OCI-LY1 (cell line): ENCODE measurements around the gene SPATA13.

Source experiments
- H2AFZ ChIP-seq: fragments of 200-600 bp; sonication (generic), shearing (Covaris generic); 2 replicates; pipeline ENCODE4 v1.6.0; 2014; ENCODE audit warnings: antibody characterized with exemption, mild to moderate bottlenecking, low read length
- H3F3A ChIP-seq: fragments of 200-600 bp; sonication (generic), shearing (Covaris generic); 2 replicates; pipeline ENCODE4 v1.6.0; 2014; ENCODE audit warnings: mild to moderate bottlenecking, antibody characterized with exemption, low read length, moderate library complexity; ENCODE audit not compliant: insufficient read depth
- H3K27ac ChIP-seq: fragments of 200-600 bp; sonication (generic); 2 replicates; pipeline ENCODE4 v1.5.1; 2014; ENCODE audit warnings: low read length, mixed run types, mild to moderate bottlenecking, low read depth; ENCODE audit not compliant: poor library complexity, severe bottlenecking
- H3K27me3 ChIP-seq: fragments of 200-600 bp; sonication (generic); 2 replicates; pipeline ENCODE4 v1.6.0; 2014; ENCODE audit warnings: antibody characterized with exemption, mild to moderate bottlenecking, low read length, moderate library complexity; ENCODE audit not compliant: insufficient read depth
- H3K36me3 ChIP-seq: fragments of 200-600 bp; sonication (generic); 2 replicates; pipeline ENCODE4 v1.6.1; 2014; ENCODE audit warnings: mild to moderate bottlenecking, antibody characterized with exemption, low read length, moderate library complexity, mixed read lengths; ENCODE audit not compliant: insufficient read depth
- H3K4me1 ChIP-seq: fragments of 200-600 bp; sonication (generic); 2 replicates; pipeline ENCODE4 v1.5.1; 2014; ENCODE audit warnings: mild to moderate bottlenecking, low read length, moderate library complexity; ENCODE audit not compliant: insufficient read depth, severe bottlenecking
- H3K4me2 ChIP-seq: fragments of 200-600 bp; sonication (generic), shearing (Covaris generic); 2 replicates; pipeline ENCODE4 v1.6.1; 2014; ENCODE audit warnings: low read length
- H3K4me3 ChIP-seq: fragments of 200-600 bp; sonication (generic); 2 replicates; pipeline ENCODE4 v1.5.1; 2014; ENCODE audit warnings: low read length, low read depth, mild to moderate bottlenecking, mixed read lengths; ENCODE audit not compliant: poor library complexity, severe bottlenecking
- H3K79me2 ChIP-seq: fragments of 200-600 bp; shearing (Covaris generic); 2 replicates; pipeline ENCODE4 v1.6.1; 2016; ENCODE audit warnings: mixed run types, low read length, mixed read lengths; ENCODE audit not compliant: insufficient read depth
- H3K9ac ChIP-seq: fragments of 200-600 bp; sonication (generic), shearing (Covaris generic); 2 replicates; pipeline ENCODE4 v1.6.1; 2014; ENCODE audit warnings: mild to moderate bottlenecking, low read length, mixed read lengths
- H3K9me2 ChIP-seq: fragments of 200-600 bp; sonication (generic), shearing (Covaris generic); 2 replicates; pipeline ENCODE4 v1.6.1; 2014; ENCODE audit warnings: low read depth, mild to moderate bottlenecking, low read length, mixed read lengths
- H3K9me3 ChIP-seq: fragments of 200-600 bp; shearing (Covaris generic); 2 replicates; pipeline ENCODE4 v1.6.1; 2014; ENCODE audit warnings: low read length, mixed read lengths
- H4K20me1 ChIP-seq: fragments of 200-600 bp; sonication (generic), shearing (Covaris generic); 2 replicates; pipeline ENCODE4 v1.6.0; 2016; ENCODE audit warnings: mild to moderate bottlenecking, low read length; ENCODE audit not compliant: insufficient read depth
- EZH2 ChIP-seq: fragments of 200-600 bp; sonication (generic), shearing (Covaris generic); IDR thresholded peaks from 2 replicates; pipeline ENCODE4 v1.8.0; 2017; ENCODE audit warnings: borderline replicate concordance, mixed run types, mild to moderate bottlenecking, antibody characterized with exemption, low read length, moderate library complexity, mixed read lengths
- TF ChIP-seq, protein P1 (sequence below): fragments of 200-600 bp; sonication (generic), shearing (Covaris generic); IDR thresholded peaks from 2 replicates; pipeline ENCODE4 v1.5.1; 2017; ENCODE audit warnings: mild to moderate bottlenecking, antibody characterized with exemption, low read length, moderate library complexity, mixed read lengths

SPATA13 gene

DNA sequence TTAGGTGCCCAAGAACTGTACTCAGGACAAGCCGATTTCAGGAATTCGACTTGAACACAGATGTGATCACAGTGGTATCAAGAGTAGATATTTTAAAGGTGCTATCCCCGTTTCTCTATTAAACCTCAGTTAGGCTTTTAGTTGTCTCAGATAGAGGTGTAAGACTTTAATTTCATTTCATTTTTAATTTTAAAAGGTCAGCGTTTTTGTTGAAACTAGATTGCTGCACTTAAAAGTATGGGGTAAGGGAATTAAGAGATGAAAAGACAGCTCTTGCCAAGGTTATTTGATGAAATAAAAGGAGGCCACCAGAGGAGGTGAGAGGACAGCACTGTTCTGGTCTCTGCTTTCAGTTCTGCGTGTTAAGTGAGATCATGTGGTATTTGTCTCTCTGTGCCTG, 48.6 kb downstream of the SPATA13 start:
- Histone ChIP-seq H3K36me3 (no peaks in the 10 kb centered on the region), H3K4me2 (no peak overlapping the region), H3K9me3 (no peaks in the 10 kb centered on the region), H2AFZ (no peak overlapping the region), H3K27ac (no peak overlapping the region), H3K9me2 (no peaks in the 10 kb centered on the region), H3K4me3 (no peak overlapping the region), H4K20me1 (no peaks in the 10 kb centered on the region), H3F3A (no peaks in the 10 kb centered on the region), H3K4me1 (no peaks in the 10 kb centered on the region), H3K9ac (no peak overlapping the region), H3K27me3 (0 out of 2 replicates have a peak, but pooled peaks cover 5% of the 10 kb centered on the region), H3K79me2 (no peaks in the 10 kb centered on the region)
- TF ChIP-seq EZH2, result no peak
- TF ChIP-seq, protein P1, sequence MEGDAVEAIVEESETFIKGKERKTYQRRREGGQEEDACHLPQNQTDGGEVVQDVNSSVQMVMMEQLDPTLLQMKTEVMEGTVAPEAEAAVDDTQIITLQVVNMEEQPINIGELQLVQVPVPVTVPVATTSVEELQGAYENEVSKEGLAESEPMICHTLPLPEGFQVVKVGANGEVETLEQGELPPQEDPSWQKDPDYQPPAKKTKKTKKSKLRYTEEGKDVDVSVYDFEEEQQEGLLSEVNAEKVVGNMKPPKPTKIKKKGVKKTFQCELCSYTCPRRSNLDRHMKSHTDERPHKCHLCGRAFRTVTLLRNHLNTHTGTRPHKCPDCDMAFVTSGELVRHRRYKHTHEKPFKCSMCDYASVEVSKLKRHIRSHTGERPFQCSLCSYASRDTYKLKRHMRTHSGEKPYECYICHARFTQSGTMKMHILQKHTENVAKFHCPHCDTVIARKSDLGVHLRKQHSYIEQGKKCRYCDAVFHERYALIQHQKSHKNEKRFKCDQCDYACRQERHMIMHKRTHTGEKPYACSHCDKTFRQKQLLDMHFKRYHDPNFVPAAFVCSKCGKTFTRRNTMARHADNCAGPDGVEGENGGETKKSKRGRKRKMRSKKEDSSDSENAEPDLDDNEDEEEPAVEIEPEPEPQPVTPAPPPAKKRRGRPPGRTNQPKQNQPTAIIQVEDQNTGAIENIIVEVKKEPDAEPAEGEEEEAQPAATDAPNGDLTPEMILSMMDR, result no peak

GRCh38 chr13:24212254-24212653, 51.7 kb downstream of the SPATA13 start:
- H3K4me3 ChIP-seq, result no peak overlapping the region
- no peak for TF ChIP-seq EZH2
- TF ChIP-seq, protein P1, result no peak
- H3F3A ChIP-seq, result no peaks in the 10 kb centered on the region
- H3K9me2 ChIP-seq, result no peaks in the 10 kb centered on the region
- H3K27me3 ChIP-seq, result 0 out of 2 replicates have a peak, but pooled peaks cover 5% of the 10 kb centered on the region
- H3K4me2 ChIP-seq, result no peak overlapping the region
- H3K27ac ChIP-seq, result no peak overlapping the region
- no peaks in the 10 kb centered on the region for H3K9me3 ChIP-seq
- no peaks in the 10 kb centered on the region for H3K36me3 ChIP-seq
- no peak overlapping the region for H2AFZ ChIP-seq
- H3K4me1 ChIP-seq, result no peaks in the 10 kb centered on the region
- H3K9ac ChIP-seq, result no peak overlapping the region
- H4K20me1 ChIP-seq, result no peaks in the 10 kb centered on the region
- H3K79me2 ChIP-seq, result no peaks in the 10 kb centered on the region

GRCh38 chr13:24212674-24213073, 52.2 kb downstream of the SPATA13 start:
- TF ChIP-seq EZH2, result no peak
- TF ChIP-seq, protein P1, result no peak
- no peak overlapping the region for H3K4me3 ChIP-seq
- H2AFZ ChIP-seq, result no peak overlapping the region
- H3K4me1 ChIP-seq, result no peaks in the 10 kb centered on the region
- H3K27ac ChIP-seq, result no peak overlapping the region
- no peaks in the 10 kb centered on the region for H3K9me2 ChIP-seq
- no peak overlapping the region for H3K9ac ChIP-seq
- H4K20me1 ChIP-seq, result no peaks in the 10 kb centered on the region
- no peak overlapping the region for H3K4me2 ChIP-seq
- H3K36me3 ChIP-seq, result no peaks in the 10 kb centered on the region
- no peaks in the 10 kb centered on the region for H3K9me3 ChIP-seq
- H3K79me2 ChIP-seq, result no peaks in the 10 kb centered on the region
- 0 out of 2 replicates have a peak, but pooled peaks cover 5% of the 10 kb centered on the region for H3K27me3 ChIP-seq
- no peaks in the 10 kb centered on the region for H3F3A ChIP-seq
